ENCODE results near the gene CHRNG.
"Not testable (repeated sequence)": the region's sequence is repeated elsewhere in the genome, so short reads cannot be mapped to it uniquely, and the experiment has no call there.

The CHRNG gene

DNA sequence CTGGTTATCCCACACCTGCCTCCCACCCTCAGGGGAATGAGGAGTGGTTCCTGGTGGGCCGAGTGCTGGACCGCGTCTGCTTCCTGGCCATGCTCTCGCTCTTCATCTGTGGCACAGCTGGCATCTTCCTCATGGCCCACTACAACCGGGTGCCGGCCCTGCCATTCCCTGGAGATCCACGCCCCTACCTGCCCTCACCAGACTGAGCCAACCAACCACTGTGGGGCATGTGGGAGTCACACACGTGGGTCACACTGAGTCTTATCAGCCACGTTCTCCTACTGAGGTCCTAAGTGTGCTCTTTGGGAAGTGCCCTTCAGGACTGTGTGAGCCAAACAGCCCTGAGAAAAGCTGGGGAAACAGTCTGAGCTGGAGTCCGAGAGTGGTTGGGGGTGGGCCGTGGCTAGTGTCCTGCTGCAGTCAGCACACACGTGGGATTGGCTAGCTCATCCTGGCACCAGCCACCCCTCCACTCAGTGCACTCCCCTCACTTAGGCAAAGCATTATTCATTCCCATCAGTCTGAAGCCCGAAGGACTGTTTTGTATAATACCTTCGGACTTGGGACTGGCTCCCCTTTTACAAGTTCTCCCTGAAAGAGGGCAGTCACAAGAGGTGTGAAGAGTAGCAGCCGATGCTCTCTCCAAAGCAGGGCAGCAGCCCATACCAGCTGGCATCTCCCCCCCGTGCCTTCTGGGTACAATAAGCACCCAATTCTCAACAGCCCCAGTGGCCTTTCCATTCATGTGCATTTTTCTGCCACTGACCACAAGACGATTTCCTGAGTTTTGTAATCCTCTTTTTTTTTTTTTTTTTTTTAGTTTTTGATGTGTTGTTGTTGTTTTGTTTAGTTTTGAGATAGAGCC lies 6.3 kb downstream of the CHRNG start:
- DNase-seq = no peak

DNA sequence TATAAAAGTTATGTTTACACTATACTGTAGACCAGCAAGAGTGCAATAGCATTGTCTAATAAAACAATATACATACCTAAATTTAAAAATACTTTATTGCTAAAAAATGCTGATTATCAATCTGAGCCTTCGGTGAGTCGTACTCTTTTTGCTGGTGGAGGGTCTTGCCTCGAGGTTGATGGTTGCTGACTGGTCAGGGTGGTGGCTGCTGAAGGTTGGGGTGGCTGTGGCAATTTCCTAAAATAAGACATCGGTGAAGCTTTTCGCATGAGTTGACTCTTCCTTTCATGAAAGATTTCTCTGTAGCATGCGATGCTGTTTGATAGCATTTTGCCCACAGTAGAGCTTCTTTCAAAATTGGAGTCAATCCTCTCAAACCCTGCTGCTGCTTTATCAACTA lies 8.5 kb downstream of the CHRNG start:
- DNase-seq = no peak

DNA sequence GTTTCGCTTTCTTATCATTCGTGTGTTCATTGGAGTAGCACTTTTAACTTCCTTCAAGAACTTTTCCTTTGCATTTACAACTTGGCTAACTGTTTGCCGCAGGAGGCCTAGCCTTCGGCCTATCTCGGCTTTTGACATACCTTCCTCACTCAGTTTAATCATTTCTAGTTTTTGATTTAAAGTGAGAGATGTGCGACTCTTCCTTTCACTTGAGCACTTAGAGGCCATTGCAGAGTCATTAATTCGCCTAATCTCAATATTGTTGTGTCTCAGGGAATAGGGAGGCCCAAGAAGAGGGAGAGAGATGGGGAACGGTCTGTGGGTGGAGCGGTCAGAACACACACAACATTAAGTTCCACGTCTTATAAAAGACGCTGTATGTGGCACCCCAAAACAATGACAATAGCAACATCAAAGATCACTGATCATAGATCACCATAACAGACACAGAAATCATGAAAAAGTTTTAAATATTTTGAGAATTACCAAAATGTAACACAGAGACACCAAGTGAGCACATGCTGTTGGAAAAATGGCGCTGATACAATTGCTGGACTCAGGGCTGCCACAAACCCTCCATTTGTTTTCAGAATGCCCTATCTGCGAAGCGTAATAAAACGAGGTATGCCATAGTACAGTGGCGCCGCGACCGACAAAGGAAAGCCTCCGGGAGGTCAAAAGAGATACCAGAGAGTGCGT lies 10.3 kb downstream of the CHRNG start:
- DNase-seq = no peak

DNA sequence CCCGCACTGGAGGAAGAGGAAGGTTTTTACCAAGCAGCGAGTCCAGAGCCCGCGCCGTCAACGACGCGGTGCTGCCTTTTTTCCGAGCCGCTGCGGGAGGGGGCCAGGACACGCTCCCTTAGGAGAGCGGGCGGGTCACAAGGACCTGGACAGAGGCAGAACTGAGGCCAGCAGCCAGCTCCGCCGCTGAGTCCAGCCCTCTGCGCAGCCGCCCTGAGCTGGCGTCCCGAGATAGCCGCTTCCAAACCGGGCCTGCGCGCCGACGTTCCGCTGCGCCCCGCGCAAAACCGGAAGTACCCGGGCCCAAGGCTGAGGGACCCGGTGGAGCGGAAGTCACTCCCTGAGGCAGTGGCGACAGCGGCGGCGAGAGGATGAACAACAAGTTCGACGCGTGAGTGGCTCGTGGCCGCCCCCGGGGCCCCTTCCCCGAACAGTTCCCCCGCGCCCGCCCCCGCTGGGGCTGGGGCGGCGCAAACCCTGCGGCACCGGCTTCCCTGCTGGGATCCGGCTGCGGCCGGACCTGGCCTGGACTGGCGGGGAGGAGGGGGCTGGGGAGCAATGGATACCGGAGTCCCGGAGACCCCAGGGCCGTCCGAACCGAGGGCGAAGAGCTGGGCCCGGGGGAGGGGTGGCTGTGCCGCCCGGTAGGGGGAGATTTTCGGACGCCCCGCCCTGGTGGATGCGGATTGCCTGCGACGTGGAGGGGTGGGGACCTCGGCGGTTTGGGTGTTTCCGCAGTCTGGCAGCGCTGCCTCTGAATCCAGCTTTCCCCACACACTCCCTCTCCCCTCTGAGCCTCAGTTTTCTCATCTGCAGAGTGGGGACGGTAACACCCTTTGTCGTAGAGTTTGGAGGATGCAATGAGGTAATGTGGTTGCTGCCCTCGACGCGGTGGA lies 11.1 kb downstream of the CHRNG start, which contains the start of the genes EIF4E2 and TIGD1:
TSS of gene EIF4E2 (plus strand) at position 336 of the 896 bp plus-strand sequence. CDS start at position 372, 36 bp downstream.
TSS of gene TIGD1 (minus strand) at position 204 of the 896 bp plus-strand sequence. CDS start 675 bp downstream, outside the sequence.
- DNase-seq = peak; percentile 92 to 94

DNA sequence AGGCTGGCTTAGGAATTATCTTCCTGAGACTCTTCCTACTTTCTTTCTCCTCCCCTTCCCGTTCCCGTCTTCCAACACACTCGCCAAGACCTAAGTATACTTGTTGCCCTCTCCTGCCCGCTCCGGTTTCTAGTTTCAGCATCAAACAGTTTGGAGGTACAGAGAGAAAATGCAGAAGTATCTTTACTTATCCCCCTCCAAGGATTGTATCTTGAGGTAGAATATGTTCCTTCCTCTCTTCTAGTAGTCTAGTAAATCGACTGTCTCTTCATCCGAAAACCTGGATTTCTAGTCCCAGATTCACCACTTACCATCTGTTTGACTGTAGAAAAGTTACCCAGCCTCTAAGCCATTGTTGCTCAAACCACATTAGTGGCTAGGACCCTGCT lies 11.8 kb downstream of the CHRNG start:
- DNase-seq = no peak

DNA sequence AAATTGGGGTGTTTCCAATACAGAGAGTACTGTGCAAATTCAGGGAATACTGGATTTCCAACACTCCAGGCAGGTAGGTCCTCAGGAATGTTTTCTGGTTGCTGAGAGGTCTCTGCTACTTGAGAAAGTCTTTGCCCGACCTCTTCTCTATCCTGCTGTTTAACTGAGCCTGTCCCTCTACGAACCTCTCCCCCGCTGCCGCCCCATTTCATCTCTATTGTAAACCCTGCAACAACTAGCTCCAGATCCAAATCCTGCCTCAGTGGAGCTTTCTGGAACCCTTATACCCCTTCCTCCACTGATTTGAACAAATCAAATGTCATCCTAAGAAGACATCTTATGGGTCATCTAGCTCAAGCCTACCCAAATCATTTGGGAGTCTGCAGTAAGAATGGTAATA lies 12.3 kb downstream of the CHRNG start:
- no peak for DNase-seq

DNA sequence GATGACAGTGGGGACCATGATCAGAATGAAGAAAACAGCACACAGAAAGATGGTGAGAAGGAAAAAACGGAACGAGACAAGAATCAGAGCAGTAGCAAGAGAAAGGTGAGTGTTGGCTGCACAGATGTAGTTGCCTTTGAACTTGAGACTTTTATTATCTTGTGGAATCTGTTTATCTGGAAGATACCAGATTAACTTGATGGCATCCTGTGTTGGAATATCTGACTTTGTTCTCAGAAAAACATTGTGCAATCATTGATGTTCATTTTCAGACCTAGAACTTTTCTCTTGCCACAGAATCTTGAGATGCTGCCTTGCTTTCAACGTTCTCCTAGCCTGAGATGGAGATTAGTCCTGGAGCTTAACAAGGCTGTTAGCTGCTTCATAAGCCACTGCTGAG lies 16.9 kb downstream of the CHRNG start:
- no peak for DNase-seq

DNA sequence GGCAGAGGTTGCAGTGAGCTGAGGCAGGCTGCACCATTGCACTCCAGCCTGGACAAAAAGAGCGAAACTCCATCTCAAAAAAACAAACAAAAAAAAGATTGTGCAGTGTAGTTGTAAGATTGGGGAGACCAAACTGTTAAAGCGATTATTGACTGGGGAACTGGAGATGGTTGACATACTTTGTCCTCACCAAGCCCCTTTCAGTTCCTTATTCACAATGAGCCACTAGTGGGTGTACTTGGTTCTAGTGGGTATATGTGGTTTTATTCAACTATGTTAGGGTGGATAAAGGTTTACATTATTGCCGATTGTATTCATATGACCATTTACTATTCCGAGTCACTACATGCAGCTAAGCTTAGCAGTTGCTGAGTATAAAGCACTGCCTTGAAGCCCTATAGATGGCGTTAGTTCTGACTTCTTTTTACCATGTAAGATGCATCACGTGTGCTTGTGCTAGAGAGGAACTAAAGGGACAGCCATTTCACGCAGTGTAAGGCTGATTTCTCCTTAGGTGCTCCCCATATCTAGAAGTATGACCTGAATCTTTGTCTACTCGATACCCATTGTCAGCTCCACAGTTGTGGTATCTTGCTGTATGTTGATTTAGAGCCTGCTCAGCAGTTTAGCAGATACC lies 23.1 kb downstream of the CHRNG start:
- no peak for DNase-seq

DNA sequence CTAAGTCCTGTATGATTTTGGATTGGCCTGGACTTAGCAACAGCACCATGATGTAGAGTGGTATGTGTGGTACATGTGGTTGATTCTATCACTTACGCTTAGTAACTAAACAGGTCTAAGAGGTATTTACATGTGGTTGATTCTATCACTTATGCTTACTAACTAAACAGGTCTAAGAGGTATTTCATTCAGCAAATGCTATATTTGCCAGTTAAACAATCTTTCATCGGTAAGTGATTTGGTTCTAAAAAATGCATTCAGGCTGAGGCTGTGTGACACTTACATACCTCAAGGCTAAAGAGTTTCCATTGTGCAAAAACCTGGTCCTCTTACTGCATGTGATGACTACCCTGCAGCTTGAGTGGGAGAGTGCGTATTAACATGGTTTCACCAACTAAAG lies 24.1 kb downstream of the CHRNG start:
- no peak for DNase-seq

DNA sequence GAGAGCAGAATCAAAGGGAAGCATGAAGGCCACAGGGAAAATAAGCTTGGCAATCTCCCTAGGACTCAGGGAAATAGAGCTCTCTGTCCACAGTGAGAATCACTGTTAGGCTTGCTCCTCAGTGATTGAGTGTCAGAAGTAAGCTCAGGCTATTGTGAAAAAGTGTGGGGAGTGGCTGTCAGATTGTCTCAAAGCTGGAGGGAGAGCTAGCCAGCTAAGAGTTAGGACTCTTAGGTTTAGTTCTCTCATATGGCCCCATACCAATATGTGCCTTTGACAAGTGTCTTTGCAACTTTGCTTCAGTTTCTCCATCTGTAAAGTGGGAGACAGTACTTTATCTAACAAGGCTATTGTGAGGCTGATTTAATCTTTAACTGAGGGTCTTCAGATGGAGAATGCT lies 28.2 kb downstream of the CHRNG start:
- no peak for DNase-seq

DNA sequence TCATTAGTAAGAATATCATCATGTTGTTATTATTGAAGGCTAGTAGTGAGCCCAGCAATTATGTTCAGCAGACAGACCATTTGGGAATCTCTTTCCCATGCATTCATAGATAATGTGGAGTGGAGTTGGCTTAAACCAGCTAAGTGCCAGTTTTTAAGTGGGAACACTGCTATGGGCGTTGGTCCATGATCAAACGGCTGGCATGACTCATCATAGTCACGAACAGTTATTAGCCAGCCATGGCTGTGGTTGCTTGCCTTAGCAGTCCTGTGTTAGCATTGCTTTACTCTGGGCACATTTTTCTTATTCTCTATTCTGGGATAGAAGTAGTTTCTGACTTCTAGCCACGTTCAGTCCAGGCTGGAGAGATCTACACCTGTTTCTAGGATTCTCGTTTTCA lies 28.7 kb downstream of the CHRNG start:
- DNase-seq = no peak

DNA sequence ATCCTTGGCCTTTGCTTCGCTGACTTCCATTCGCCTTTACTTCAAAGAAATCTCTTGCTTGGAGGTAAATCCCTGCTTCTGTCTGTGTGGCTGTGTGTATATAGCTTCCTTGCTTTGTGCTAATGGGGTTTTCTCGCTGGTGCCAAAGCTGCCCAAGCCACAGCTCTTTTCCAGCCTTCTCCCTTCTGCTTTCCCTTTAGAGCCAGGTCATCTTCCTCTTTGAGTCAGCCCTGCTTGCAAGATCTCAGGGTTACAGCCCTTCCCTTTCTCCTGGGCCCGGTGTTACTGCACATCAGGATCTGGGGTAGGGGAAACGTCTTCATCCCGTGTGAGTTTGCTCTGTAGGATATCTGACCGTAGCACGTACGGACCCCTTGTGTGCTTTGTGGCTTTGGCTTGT lies 30.0 kb downstream of the CHRNG start:
- DNase-seq = no peak

DNA sequence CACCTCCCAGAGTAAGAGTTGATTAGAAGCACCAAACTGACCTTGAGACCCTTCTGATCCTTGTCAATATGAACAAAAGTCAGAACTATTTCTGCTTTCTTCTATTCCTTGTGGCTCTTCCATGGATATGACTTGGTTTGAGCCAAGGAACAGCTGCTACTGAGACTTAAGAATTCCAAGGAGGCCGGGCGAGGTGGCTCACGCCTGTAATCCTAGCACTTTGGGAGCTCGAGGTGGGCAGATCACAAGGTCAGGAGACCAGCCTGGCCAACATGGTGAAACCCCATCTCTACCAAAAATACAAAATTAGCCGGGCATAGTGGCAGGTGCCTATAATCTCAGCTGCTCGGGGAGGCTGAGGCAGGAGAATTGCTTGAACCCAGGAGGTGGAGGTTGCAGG lies 31.0 kb downstream of the CHRNG start:
- DNase-seq = not testable (repeated sequence)

DNA sequence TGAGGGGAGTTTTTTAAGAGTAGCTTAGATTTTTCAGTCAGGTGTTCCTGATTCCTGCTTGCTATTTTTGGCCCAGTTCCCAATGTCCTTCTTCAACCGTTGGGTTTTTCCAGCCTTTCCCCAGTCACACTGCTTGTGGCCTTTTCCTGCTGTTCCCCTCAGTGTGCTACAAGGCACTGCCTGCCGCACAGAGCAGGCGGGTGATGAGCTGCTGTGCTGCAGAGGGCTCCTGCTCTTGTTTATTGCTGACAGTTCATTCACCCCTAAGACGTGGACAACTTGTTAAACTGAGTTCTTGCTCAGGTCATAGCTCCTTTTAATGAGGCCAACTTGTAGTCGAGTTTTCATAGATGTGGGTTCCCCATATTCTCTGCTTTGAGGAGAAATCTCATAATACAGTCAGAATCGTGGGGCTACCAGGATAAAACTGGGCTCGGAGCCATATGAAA lies 31.6 kb downstream of the CHRNG start:
- DNase-seq = no peak

DNA sequence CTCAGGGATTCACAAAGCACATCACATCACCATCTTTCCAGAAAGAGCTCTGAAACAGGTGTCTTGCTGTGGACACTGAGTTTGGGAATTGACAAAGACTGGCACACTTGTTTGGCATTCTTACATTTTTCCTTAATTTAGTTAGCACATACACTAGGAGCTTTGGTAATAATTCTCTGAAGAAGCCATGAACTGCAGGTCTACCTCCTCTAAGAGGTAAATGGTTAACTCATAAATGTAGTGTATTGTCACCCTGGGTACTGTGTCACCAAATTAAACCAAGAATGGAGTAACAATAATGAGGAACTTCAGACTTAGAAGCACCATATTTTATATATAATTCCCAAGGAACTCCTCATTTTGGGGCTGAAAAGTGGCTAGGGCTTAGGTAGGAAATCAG lies 33.5 kb downstream of the CHRNG start:
- DNase-seq = no peak

DNA sequence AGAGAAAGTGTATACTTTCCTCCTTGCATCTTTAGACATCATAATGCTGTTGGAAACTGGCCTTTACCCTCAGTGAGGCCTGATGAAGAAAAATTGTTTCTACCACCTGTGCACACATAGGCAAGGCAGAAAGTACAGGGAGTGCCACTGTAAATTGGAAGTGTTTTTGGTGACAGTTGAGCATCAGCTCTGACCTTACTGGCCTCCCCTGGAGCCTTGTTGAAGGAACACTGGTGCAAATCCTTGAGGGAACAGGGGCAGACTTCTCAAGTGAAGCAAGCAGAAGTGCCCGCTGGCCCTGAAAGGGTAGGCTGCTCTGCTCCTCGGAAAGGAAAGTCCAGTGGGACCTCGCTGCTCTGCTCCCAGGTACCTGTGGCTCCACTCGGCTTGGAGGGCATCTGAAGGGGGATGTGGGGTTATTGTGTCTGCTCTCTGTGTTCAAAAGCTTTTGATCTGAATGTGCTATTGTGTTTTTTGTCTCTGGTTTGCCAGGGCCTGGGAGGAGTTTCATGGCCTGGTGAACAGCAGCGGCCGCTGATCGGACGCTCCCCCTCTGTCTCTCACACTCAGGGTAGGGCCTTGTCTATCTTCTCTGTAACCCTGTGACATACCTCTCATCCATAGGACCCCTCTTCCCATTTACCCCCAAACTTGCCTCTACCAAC lies 34.4 kb downstream of the CHRNG start:
- DNase-seq = no peak

DNA sequence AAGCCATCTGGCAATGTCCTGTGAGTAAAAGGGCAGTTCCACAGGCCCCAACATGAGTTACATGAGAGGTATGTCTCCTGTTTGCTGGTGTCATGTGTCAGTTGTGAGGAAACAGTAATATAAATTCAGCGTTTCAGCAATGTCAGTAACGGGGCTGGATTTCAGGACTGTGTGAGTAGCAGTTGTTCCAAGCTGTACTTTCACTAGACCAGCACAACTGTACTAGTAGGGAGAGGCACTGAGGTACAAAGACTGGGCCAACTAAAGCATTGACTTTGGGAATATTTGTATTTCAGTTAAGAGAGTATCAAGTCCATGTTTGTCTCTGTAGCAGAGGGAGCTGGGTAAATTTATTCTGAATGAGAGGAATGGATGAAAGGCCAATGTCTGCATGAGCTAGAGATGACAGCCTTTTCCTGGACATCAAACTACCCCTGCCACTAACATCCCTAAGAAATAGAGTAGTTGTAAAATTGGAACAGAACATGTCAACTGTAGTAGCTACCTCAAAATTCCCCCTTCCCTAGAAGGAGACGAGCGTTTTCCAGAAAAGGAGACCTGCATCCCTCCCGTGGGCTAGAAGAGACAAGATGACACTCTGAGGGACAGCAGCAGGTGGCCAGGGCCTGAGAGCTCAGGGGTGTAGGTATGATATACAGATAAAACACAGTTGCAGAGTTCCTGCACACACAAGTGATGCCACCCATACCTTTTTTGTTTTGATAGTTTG lies 35.3 kb downstream of the CHRNG start:
- DNase-seq = no peak

DNA sequence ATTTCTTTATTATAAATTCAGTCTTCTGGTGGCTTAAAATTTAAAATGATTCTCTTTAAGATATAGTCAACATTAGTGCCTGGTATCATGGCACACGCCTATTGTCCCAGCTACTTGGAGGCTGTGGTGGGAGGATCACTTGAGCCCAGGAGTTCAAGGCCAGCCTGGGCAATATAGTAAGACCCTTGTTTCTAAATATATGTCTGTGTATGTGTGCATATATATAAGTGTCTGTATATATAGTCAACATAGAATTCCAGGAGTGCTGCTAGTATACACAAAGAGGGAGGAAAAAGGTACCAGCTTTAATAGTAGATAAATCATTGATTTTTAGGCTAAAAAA lies 35.9 kb downstream of the CHRNG start:
- no peak for DNase-seq

DNA sequence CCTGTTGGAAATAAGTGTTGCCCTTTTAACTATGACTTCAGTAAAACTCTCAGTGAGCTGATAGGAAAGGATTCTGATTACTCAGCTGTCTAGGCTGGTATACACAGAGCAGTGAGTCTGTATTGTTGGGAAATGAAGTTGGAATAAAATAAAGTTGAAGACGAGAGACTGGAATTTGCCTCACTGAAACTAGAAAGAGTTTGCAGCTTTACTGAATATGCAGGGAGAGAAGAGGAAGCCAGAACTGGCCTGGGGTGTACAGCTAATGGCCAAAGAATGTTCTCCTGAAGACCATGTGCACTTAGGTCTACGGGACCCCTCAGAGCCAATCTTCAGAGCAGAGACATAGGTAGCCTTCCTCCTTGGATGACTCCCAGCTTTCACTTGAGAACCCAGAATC lies 37.5 kb downstream of the CHRNG start:
- no peak for DNase-seq

DNA sequence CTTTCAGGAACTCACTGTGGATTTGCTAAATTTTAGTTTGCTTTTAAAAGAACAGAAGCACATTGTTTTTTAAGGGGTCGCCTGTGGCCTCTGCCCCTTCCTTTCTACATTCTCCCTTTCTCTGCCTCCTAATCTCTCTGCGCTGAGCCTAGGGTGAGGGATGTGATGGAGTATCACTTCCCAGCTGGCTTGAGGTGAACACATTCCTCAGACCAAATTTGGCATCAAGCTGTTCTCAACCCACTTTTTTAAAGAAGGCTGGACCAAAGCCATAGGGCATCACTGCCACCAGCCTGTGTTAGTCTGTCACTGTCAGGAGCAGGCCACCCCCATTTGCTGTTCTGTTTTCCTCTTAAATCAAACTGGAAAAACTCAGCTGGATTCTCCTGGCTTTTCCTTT lies 38.3 kb downstream of the CHRNG start:
- no peak for DNase-seq

DNA sequence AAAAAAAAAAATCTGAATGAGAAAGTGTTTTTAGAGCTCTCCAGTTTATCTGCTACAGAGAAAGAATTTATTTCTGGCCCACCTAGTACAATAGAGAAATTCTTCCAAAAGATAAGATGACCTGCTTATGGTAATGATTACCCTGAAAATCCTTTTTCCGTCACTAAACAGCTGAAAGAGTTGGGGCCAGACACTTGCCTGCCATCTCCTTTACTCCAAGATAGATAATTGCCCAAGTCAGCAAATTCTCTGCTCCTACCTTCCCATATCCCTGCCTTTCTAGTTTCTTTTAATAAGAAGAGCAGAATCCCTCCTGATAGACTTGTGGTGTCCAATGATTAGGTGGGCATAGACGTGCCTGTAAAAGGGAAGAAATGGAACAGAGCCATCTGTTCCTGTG lies 39.1 kb downstream of the CHRNG start:
- no peak for DNase-seq

DNA sequence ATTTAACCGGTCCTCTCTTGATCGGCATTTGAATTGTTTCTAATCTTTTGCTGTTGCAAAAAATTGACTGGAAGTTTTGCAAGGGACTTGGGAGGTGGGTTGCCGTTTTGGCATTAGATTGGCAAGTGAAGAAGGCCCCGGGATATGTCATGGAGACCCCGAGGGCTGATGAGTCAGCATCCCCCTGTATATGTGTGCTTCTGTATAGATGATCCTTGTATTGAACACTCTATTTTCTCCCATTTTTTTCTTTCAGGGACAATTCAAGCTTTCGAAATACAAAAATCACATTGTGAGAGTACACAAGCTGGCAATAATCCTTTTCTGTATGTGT lies 41.1 kb downstream of the CHRNG start:
- DNase-seq = no peak

Data from activated CD4-positive, alpha-beta T cell treated with anti-CD3 and anti-CD28 coated beads, Interleukin-2, amount 50 U/mL, for 48 hours (primary cell).